SK-N-SH (cell line): ENCODE data around the gene CEP112. TPM values are rescaled to one million over a fixed set of nuclear protein-coding genes. Genes with fewer than 3 reads are reported as not detected.

ENCODE experiments used
- CTCF ChIA-PET: fragments of 300-600, 350-600 bp; formaldehyde crosslinking; extraction: SDS; loops from one replicate; lab custom pipeline; 2021; lab: Yijun Ruan, JAX
- POLR2A ChIA-PET: fragments of 350-600 bp; sonication (Branson Sonifier 250); formaldehyde crosslinking; extraction: SDS; loops from one replicate; lab custom pipeline; 2020; ENCODE audit warnings: antibody characterized with exemption, inconsistent platforms; lab: Yijun Ruan, JAX
- DNase-seq: peaks from one replicate; pipeline ENCODE4 v3.0.0; 2012
- H2AFZ ChIP-seq: fragments of 200-600 bp; sonication (generic); 2 replicates; pipeline ENCODE4 v1.8.1; 2016; ENCODE audit warnings: antibody characterized with exemption, mild to moderate bottlenecking, low read depth
- H3F3A ChIP-seq: fragments of 200-600 bp; sonication (generic); replicated peaks from 2 replicates; pipeline ENCODE3; 2016; ENCODE audit warnings: antibody characterized with exemption, mild to moderate bottlenecking; ENCODE audit not compliant: insufficient read depth
- H3K27ac ChIP-seq, 2 experiments: fragments of 200-500 bp in 1 of 2; fragments of 200-600 bp in 1 of 2; sonication (Bioruptor generic) in 1 of 2; sonication (generic), shearing (Covaris generic) in 1 of 2; 2 replicates each; pipeline versions ENCODE4 v1.5.1 to v1.6.1; 2014 to 2016; ENCODE audit warnings: low read depth in 2 of 2, inconsistent platforms in 1 of 2, low read length in 1 of 2, mild to moderate bottlenecking in 1 of 2, mixed read lengths in 1 of 2
- H3K27me3 ChIP-seq: fragments of 200-600 bp; sonication (generic), shearing (Covaris generic); 2 replicates; pipeline ENCODE4 v1.6.1; 2016; ENCODE audit warnings: mixed run types; ENCODE audit not compliant: insufficient read depth
- H3K36me3 ChIP-seq, 2 experiments: fragments of 200-500 bp in 1 of 2; fragments of 200-600 bp in 1 of 2; sonication (Bioruptor generic) in 1 of 2; sonication (generic) in 1 of 2; replicated peaks in 1 of 2; 2 replicates each; pipeline versions ENCODE3 to v1.5.1; 2014 to 2016; ENCODE audit warnings: low read length in 1 of 2, mild to moderate bottlenecking in 1 of 2; ENCODE audit not compliant: insufficient read depth in 2 of 2, control insufficient read depth in 1 of 2
- H3K4me1 ChIP-seq, 2 experiments: fragments of 200-500 bp in 1 of 2; fragments of 200-600 bp in 1 of 2; sonication (Bioruptor generic) in 1 of 2; sonication (generic), shearing (Covaris generic) in 1 of 2; 2 replicates each; pipeline versions ENCODE4 v1.5.1 to v1.6.1; 2014 to 2016; ENCODE audit warnings: low read depth in 1 of 2, low read length in 1 of 2, mixed run types in 1 of 2; ENCODE audit not compliant: insufficient read depth in 2 of 2, control insufficient read depth in 1 of 2
- H3K4me2 ChIP-seq: fragments of 200-600 bp; sonication (generic), shearing (Covaris generic); 2 replicates; pipeline ENCODE4 v1.6.1; 2017; ENCODE audit warnings: mixed run types
- H3K4me3 ChIP-seq, 2 experiments: fragments of 200-500 bp in 1 of 2; fragments of 200-600 bp in 1 of 2; sonication (Bioruptor generic) in 1 of 2; sonication (generic), shearing (Covaris generic) in 1 of 2; 2 replicates each; pipeline versions ENCODE4 v1.5.1 to v1.8.1; 2014 to 2016; ENCODE audit warnings: low read depth in 2 of 2, inconsistent platforms in 1 of 2, low read length in 1 of 2, mild to moderate bottlenecking in 1 of 2, mixed read lengths in 1 of 2, moderate library complexity in 1 of 2
- H3K79me2 ChIP-seq: fragments of 200-600 bp; sonication (generic); 2 replicates; pipeline ENCODE4 v1.8.1; 2017; ENCODE audit warnings: mild to moderate bottlenecking; ENCODE audit not compliant: insufficient read depth
- H3K9ac ChIP-seq: fragments of 200-600 bp; sonication (generic); 2 replicates; pipeline ENCODE4 v1.6.1; 2017; ENCODE audit warnings: mixed run types
- H3K9me2 ChIP-seq: fragments of 200-600 bp; sonication (generic); 2 replicates; pipeline ENCODE4 v1.6.1; 2017; ENCODE audit warnings: mixed run types
- H3K9me3 ChIP-seq: fragments of 200-600 bp; sonication (generic); 2 replicates; pipeline ENCODE4 v1.6.1; 2017; ENCODE audit warnings: mixed run types, mild to moderate bottlenecking, moderate library complexity
- H4K20me1 ChIP-seq: fragments of 200-600 bp; sonication (generic); 2 replicates; pipeline ENCODE4 v1.6.1; 2017; ENCODE audit warnings: mild to moderate bottlenecking, mixed run types; ENCODE audit not compliant: insufficient read depth
- CHD2 ChIP-seq: fragments of 150-350 bp; IDR thresholded peaks from 2 replicates; pipeline ENCODE4 v1.6.1; 2018; ENCODE audit warnings: low read length; ENCODE audit not compliant: partially characterized antibody
- ELF1 ChIP-seq: IDR thresholded peaks from 2 replicates; pipeline ENCODE4 v1.4.0; 2012
- EZH2phosphoT487 ChIP-seq: fragments of 200-600 bp; sonication (generic); IDR thresholded peaks from 2 replicates; pipeline ENCODE4 v1.6.1; 2017; ENCODE audit warnings: low read depth, mixed run types, mild to moderate bottlenecking, antibody characterized with exemption, moderate library complexity, borderline replicate concordance
- GATA2 ChIP-seq: sonication (generic); formaldehyde crosslinking; IDR thresholded peaks from 2 replicates; pipeline ENCODE4 v1.5.0; 2020; ENCODE audit warnings: mild to moderate bottlenecking, missing genetic modification reagents
- JUND ChIP-seq: IDR thresholded peaks from 2 replicates; pipeline ENCODE4 v1.4.0; 2012
- MXI1 ChIP-seq: IDR thresholded peaks from 2 replicates; pipeline ENCODE4 v1.6.1; 2012; ENCODE audit warnings: mild to moderate bottlenecking, low read depth, low read length, improper control_type of control experiment
- RCOR1 ChIP-seq: fragments of 150-350 bp; IDR thresholded peaks from 2 replicates; pipeline ENCODE4 v1.6.1; 2017; ENCODE audit warnings: antibody characterized with exemption, low read length
- RXRA ChIP-seq: IDR thresholded peaks from 2 replicates; pipeline ENCODE4 v1.4.0; 2012; ENCODE audit warnings: low read depth, mild to moderate bottlenecking, borderline replicate concordance
- SIN3A ChIP-seq: IDR thresholded peaks from 2 replicates; pipeline ENCODE4 v1.6.1; 2012; ENCODE audit warnings: low read depth, mild to moderate bottlenecking, low read length, moderate library complexity, borderline replicate concordance
- TAF1 ChIP-seq: IDR thresholded peaks from 2 replicates; pipeline ENCODE4 v1.6.1; 2012; ENCODE audit warnings: low read depth, mild to moderate bottlenecking, low read length, moderate library complexity, borderline replicate concordance
- TEAD4 ChIP-seq: IDR thresholded peaks from 2 replicates; pipeline ENCODE4 v1.4.0; 2012; ENCODE audit warnings: mild to moderate bottlenecking, borderline replicate concordance; ENCODE audit not compliant: insufficient read depth
- YY1 ChIP-seq: IDR thresholded peaks from 2 replicates; pipeline ENCODE4 v1.4.0; 2012; ENCODE audit warnings: low read depth, mild to moderate bottlenecking
- WGBS: methylation state at CpG from one replicate; pipeline ENCODE4 v1.1.6; 2017; ENCODE audit warnings: low lambda C conversion rate; 5-methylcytosine and 5-hydroxymethylcytosine counted together
- polyA plus RNA-seq, 3 experiments: library from polyadenylated mRNA; depleted of rRNA; stranded (reverse); fragments of >200 nt; gene quantifications; 2 replicates each; pipeline ENCODE4 v1.2.3, GENCODE V29; 2012
- TF ChIP-seq, protein P1 (sequence below): IDR thresholded peaks from 2 replicates; pipeline ENCODE4 v1.4.0; 2012; ENCODE audit warnings: low read depth
- TF ChIP-seq, protein P2 (sequence below): IDR thresholded peaks from 2 replicates; pipeline ENCODE4 v1.4.0; 2012; ENCODE audit warnings: low read depth, borderline replicate concordance
- TF ChIP-seq, protein P3 (sequence below): fragments of 200-600 bp; sonication (generic); IDR thresholded peaks from 2 replicates; pipeline ENCODE4 v1.6.1; 2017; ENCODE audit warnings: antibody characterized with exemption, mild to moderate bottlenecking, moderate library complexity

The CEP112 gene
- polyA plus RNA-seq, 1 of the 3 experiments (the other 2 are of a cell fraction): 7.9 TPM

DNA sequence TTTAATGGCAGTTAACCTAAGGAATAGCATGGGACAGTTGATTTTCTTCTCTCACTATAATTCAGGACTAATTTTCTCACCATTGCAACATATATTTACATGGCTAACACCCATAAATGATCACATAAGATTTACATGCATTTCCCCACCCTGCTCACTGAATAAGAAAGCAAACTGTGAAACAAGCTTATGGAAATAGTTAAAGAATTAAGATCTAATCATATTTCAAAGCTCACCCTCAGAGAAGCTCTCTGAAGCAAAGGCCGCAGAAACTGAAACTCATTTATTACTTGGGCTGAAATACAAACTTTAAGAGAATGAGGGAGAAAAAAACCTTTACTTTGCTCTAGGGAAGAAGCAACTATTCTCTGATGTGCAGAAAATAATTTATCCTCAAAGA is 411.8 kb downstream of the CEP112 start:
- 0 out of 2 replicates have a peak, but pooled peaks cover 4% of the 10 kb centered on the region for H3K9me3 ChIP-seq
- no peaks in the 10 kb centered on the region for H3K27me3 ChIP-seq
- POLR2A ChIA-PET: no interaction called here
- peaks cover 0 to 14% of the 10 kb centered on the region in 2 experiments for H3K4me1 ChIP-seq
- CTCF ChIA-PET: interaction anchor here (0.6 to 1.0 kb wide), 2 partner anchors 18 to 386 kb away, joined by 3 to 4 read pairs; no protein-coding TSS in a partner anchor
- H3F3A ChIP-seq: peaks cover 11% of the 10 kb centered on the region
- no peak overlapping the region for H3K9ac ChIP-seq
- H3K27ac ChIP-seq: no peak overlapping the region
- H4K20me1 ChIP-seq: no peaks in the 10 kb centered on the region
- H3K4me2 ChIP-seq: no peak overlapping the region
- DNase-seq: no peak
- no peaks in the 10 kb centered on the region for H3K9me2 ChIP-seq
- H3K79me2 ChIP-seq: no peaks in the 10 kb centered on the region
- no peak overlapping the region for H3K4me3 ChIP-seq
- WGBS: 85% methylated on average over 1 of the region's 1 CpG
- TF ChIP-seq RXRA (no peak), TEAD4 (no peak), GATA2 (no peak), MXI1 (no peak), YY1 (no peak), EZH2phosphoT487 (no peak)
- TF ChIP-seq, protein P1, sequence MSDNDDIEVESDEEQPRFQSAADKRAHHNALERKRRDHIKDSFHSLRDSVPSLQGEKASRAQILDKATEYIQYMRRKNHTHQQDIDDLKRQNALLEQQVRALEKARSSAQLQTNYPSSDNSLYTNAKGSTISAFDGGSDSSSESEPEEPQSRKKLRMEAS: no peak
- TF ChIP-seq, protein P2, sequence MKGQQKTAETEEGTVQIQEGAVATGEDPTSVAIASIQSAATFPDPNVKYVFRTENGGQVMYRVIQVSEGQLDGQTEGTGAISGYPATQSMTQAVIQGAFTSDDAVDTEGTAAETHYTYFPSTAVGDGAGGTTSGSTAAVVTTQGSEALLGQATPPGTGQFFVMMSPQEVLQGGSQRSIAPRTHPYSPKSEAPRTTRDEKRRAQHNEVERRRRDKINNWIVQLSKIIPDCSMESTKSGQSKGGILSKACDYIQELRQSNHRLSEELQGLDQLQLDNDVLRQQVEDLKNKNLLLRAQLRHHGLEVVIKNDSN: no peak
- H3K36me3 ChIP-seq: no peaks in the 10 kb centered on the region
- H2AFZ ChIP-seq: no peak overlapping the region

DNA sequence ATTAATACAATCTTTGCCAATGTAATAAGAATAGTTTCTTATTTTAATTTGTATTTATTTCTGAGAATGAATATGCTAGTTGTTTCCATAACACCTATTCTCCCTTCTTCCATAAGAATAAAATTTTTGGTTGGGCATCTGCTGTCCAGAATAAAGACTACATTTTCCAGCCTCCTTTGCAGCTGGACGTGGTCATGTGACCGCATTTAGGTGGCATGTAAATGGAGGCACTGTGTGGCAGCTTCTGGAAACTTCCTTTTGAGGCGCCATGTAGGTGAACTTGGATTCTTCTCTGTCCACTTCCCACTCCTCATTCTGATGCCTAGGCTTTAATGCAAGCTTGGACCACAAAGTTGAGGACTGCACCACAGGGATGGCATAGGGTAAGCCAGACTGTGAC is 415.0 kb downstream of the CEP112 start:
- Histone ChIP-seq H3K4me1 (no peaks in the 10 kb centered on the region; a peak in 1 of 4 replicates), H3K27me3 (no peaks in the 10 kb centered on the region), H3K36me3 (no peaks in the 10 kb centered on the region), H3K9me3 (0 out of 2 replicates have a peak, but pooled peaks cover 3% of the 10 kb centered on the region), H4K20me1 (no peaks in the 10 kb centered on the region), H3K79me2 (no peaks in the 10 kb centered on the region), H2AFZ (no peak overlapping the region), H3F3A (no peaks in the 10 kb centered on the region), H3K9me2 (no peaks in the 10 kb centered on the region), H3K27ac (no peak overlapping the region), H3K4me3 (no peak overlapping the region), H3K4me2 (no peak overlapping the region), H3K9ac (no peak overlapping the region)
- CTCF ChIA-PET: interaction anchor here (1.2 kb wide), 1 partner anchor 29 kb away, joined by 3 read pairs; no protein-coding TSS in a partner anchor
- WGBS: 63% methylated on average over 3 of the region's 3 CpGs
- no peak for TF ChIP-seq CHD2
- TF ChIP-seq TAF1: no peak
- no peak for TF ChIP-seq JUND
- TF ChIP-seq EZH2phosphoT487: no peak
- TF ChIP-seq, protein P2: no peak; the same call in 1 of the 2 replicates
- no peak for TF ChIP-seq GATA2
- TF ChIP-seq, protein P3, sequence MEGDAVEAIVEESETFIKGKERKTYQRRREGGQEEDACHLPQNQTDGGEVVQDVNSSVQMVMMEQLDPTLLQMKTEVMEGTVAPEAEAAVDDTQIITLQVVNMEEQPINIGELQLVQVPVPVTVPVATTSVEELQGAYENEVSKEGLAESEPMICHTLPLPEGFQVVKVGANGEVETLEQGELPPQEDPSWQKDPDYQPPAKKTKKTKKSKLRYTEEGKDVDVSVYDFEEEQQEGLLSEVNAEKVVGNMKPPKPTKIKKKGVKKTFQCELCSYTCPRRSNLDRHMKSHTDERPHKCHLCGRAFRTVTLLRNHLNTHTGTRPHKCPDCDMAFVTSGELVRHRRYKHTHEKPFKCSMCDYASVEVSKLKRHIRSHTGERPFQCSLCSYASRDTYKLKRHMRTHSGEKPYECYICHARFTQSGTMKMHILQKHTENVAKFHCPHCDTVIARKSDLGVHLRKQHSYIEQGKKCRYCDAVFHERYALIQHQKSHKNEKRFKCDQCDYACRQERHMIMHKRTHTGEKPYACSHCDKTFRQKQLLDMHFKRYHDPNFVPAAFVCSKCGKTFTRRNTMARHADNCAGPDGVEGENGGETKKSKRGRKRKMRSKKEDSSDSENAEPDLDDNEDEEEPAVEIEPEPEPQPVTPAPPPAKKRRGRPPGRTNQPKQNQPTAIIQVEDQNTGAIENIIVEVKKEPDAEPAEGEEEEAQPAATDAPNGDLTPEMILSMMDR: no peak
- no peak for TF ChIP-seq ELF1
- no peak for TF ChIP-seq SIN3A
- TF ChIP-seq RCOR1: no peak
- DNase-seq: no peak
- POLR2A ChIA-PET: no interaction called here
